OCI-LY3 (cell line): Measurements from ENCODE around the gene PLD6.

Experiments
- H2AFZ ChIP-seq: fragments of 200-600, 300-600 bp; shearing (Covaris generic); 2 replicates; pipeline ENCODE4 v1.6.0; 2014; ENCODE audit warnings: antibody characterized with exemption, low read depth, low read length
- H3K27ac ChIP-seq: fragments of 200-600, 300-600 bp; sonication (generic); 2 replicates; pipeline ENCODE4 v1.5.1; 2014; ENCODE audit warnings: mild to moderate bottlenecking, low read length, moderate library complexity, mixed read lengths
- H3K27me3 ChIP-seq: fragments of 200-600, 300-600 bp; sonication (generic); 2 replicates; pipeline ENCODE4 v1.6.1; 2014; ENCODE audit warnings: low read depth, low read length, mixed read lengths
- H3K36me3 ChIP-seq: fragments of 200-600, 300-600 bp; sonication (generic); replicated peaks from 2 replicates; pipeline ENCODE3; 2014; ENCODE audit warnings: low read depth, low read length, mixed read lengths
- H3K4me1 ChIP-seq: fragments of 300-600, 200-600 bp; sonication (generic); 2 replicates; pipeline ENCODE4 v1.6.1; 2014; ENCODE audit warnings: low read length, mixed read lengths
- H3K4me2 ChIP-seq: fragments of 200-600, 300-600 bp; sonication (generic); 2 replicates; pipeline ENCODE4 v1.6.1; 2014; ENCODE audit warnings: low read length, mixed read lengths
- H3K4me3 ChIP-seq: fragments of 300-600, 200-600 bp; sonication (generic); 2 replicates; pipeline ENCODE4 v1.5.1; 2014; ENCODE audit warnings: antibody characterized with exemption, mild to moderate bottlenecking, low read length, moderate library complexity
- H3K79me2 ChIP-seq: fragments of 300-600, 200-600 bp; shearing (Covaris generic); 2 replicates; pipeline ENCODE4 v1.6.1; 2014; ENCODE audit warnings: mild to moderate bottlenecking, low read length, mixed read lengths
- H3K9ac ChIP-seq: fragments of 300-600, 200-600 bp; shearing (Covaris generic); 2 replicates; pipeline ENCODE4 v1.6.0; 2014; ENCODE audit warnings: mild to moderate bottlenecking, low read length, moderate library complexity
- H3K9me3 ChIP-seq: fragments of 200-600, 300-600 bp; shearing (Covaris generic); 2 replicates; pipeline ENCODE4 v1.6.1; 2014; ENCODE audit warnings: low read length, mixed read lengths; ENCODE audit not compliant: insufficient read depth
- H4K20me1 ChIP-seq: fragments of 200-600, 300-600 bp; sonication (generic); 2 replicates; pipeline ENCODE4 v1.6.1; 2016; ENCODE audit warnings: low read length, mixed read lengths; ENCODE audit not compliant: insufficient read depth
- CTCF ChIP-seq: fragments of 200-600, 300-600 bp; sonication (generic); IDR thresholded peaks from 2 replicates; pipeline ENCODE4 v1.5.1; 2014; ENCODE audit warnings: antibody characterized with exemption, low read length, low read depth
- EZH2phosphoT487 ChIP-seq: fragments of 200-600 bp; shearing (Covaris generic); IDR thresholded peaks from 2 replicates; pipeline ENCODE4 v1.6.1; 2018; ENCODE audit warnings: antibody characterized with exemption, mixed run types, low read depth

Gene PLD6

DNA sequence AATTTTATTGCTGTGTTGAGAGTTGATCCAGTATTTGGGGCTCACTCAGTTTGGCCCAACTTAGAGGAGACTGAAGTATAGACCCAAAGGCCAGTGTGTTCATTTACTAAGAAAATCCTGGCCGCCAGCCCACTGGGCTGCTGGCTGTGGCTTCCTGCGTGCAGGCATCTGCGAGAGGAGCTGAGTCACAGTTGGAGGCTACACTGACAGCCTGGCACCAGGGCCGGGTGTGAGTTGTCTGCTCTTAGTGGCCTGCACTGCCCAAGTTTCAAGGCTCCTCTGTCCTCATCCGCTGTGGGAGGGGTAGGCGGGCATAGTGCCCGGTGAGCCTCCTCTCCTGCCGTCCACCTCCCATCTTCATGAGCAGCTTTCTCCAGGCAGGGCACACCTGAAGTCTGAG lies 54.2 kb downstream of the PLD6 start:
- H3K4me2 ChIP-seq: no peak overlapping the region
- H3K9me3 ChIP-seq: no peaks in the 10 kb centered on the region
- H3K36me3 ChIP-seq: no peaks in the 10 kb centered on the region
- no peaks in the 10 kb centered on the region for H4K20me1 ChIP-seq
- no peaks in the 10 kb centered on the region for H3K27me3 ChIP-seq
- peaks cover 19% of the 10 kb centered on the region for H3K4me1 ChIP-seq
- H3K9ac ChIP-seq: no peak overlapping the region
- H2AFZ ChIP-seq: no peak overlapping the region
- no peak overlapping the region for H3K4me3 ChIP-seq
- no peak for TF ChIP-seq CTCF
- TF ChIP-seq EZH2phosphoT487: no peak
- H3K27ac ChIP-seq: no peak overlapping the region
- H3K79me2 ChIP-seq: no peaks in the 10 kb centered on the region

GRCh38 chr17:17151541-17151940 lies 54.6 kb downstream of the PLD6 start:
- Histone ChIP-seq H3K9me3 (no peaks in the 10 kb centered on the region), H3K27me3 (no peaks in the 10 kb centered on the region), H3K36me3 (no peaks in the 10 kb centered on the region), H2AFZ (no peak overlapping the region), H3K4me3 (no peak overlapping the region), H3K27ac (no peak overlapping the region), H4K20me1 (no peaks in the 10 kb centered on the region), H3K79me2 (no peaks in the 10 kb centered on the region), H3K4me1 (peaks cover 19% of the 10 kb centered on the region), H3K9ac (no peak overlapping the region), H3K4me2 (no peak overlapping the region)
- no peak for TF ChIP-seq CTCF
- no peak for TF ChIP-seq EZH2phosphoT487

- H2AFZ ChIP-seq: no peak overlapping the region
- no peaks in the 10 kb centered on the region for H3K9me3 ChIP-seq
- no peaks in the 10 kb centered on the region for H3K36me3 ChIP-seq
- no peak overlapping the region for H3K4me2 ChIP-seq
- H4K20me1 ChIP-seq: no peaks in the 10 kb centered on the region
- peaks cover 19% of the 10 kb centered on the region for H3K4me1 ChIP-seq
- no peak overlapping the region for H3K27ac ChIP-seq
- no peak for TF ChIP-seq EZH2phosphoT487
- TF ChIP-seq CTCF: no peak
- H3K79me2 ChIP-seq: no peaks in the 10 kb centered on the region
- H3K4me3 ChIP-seq: no peak overlapping the region
- no peak overlapping the region for H3K9ac ChIP-seq
- H3K27me3 ChIP-seq: no peaks in the 10 kb centered on the region
Observed at GRCh38 chr17:17151055-17151454, 55.1 kb downstream of the PLD6 start.
